Naive B cell (primary cell): ENCODE data around the gene SCGB1D2. TPM values are rescaled to one million over a fixed set of nuclear protein-coding genes. Genes with fewer than 3 reads are reported as not detected.
A peak's percentile ranks its signal among the peaks of the same experiment; 100 is the strongest.

ENCODE experiments used
- ATAC-seq, 2 donors: fragments of 150-1000 bp; cut with Tn5 transposase; 2 replicates each; pipeline ENCODE4 v1.10.0; 2021; ENCODE audit warnings: low read depth in 2 of 2, mild to moderate bottlenecking in 2 of 2, moderate library complexity in 2 of 2
- DNase-seq: peaks from one replicate; pipeline ENCODE4 v3.0.0; 2022
- H3K27ac Mint-ChIP-seq, 6 donors: one replicate each; pipeline ENCODE4 v1.8.0; 2020 to 2022; ENCODE audit warnings: mild to moderate bottlenecking in 6 of 6, mixed read lengths in 6 of 6, moderate library complexity in 5 of 6, inconsistent platforms in 2 of 6
- H3K27me3 Mint-ChIP-seq, 3 donors: one replicate each; pipeline ENCODE4 v1.8.0; 2021 to 2022; ENCODE audit warnings: mixed read lengths in 3 of 3, mild to moderate bottlenecking in 1 of 3
- H3K36me3 Mint-ChIP-seq, 2 donors: one replicate each; pipeline ENCODE4 v1.8.0; 2020 to 2022; ENCODE audit warnings: mixed read lengths in 2 of 2, inconsistent platforms in 1 of 2, mild to moderate bottlenecking in 1 of 2
- H3K4me1 Mint-ChIP-seq, 3 donors: one replicate each; pipeline ENCODE4 v1.8.0; 2020 to 2022; ENCODE audit warnings: mixed read lengths in 3 of 3, inconsistent platforms in 1 of 3, mild to moderate bottlenecking in 1 of 3, moderate library complexity in 1 of 3
- H3K4me3 Mint-ChIP-seq, 8 donors: one replicate each; pipeline ENCODE4 v1.8.0; 2020 to 2022; ENCODE audit warnings: mild to moderate bottlenecking in 8 of 8, mixed read lengths in 8 of 8, moderate library complexity in 8 of 8, inconsistent platforms in 2 of 8
- H3K9me3 Mint-ChIP-seq, 7 donors: one replicate each; pipeline ENCODE4 v1.8.0; 2020 to 2022; ENCODE audit warnings: mixed read lengths in 7 of 7, mild to moderate bottlenecking in 5 of 7, inconsistent platforms in 2 of 7, moderate library complexity in 1 of 7
- polyA plus RNA-seq, 6 donors: library from polyadenylated mRNA; unstranded; fragments of 300-500 nt; fragmentation: Illumina TruSeq; gene quantifications; one replicate each; pipeline ENCODE4 v1.2.3, GENCODE V29; 2021; ENCODE audit warnings: low read depth in 6 of 6

Gene SCGB1D2
- polyA plus RNA-seq, 6 donors from 2014 or later, result not detected

DNA sequence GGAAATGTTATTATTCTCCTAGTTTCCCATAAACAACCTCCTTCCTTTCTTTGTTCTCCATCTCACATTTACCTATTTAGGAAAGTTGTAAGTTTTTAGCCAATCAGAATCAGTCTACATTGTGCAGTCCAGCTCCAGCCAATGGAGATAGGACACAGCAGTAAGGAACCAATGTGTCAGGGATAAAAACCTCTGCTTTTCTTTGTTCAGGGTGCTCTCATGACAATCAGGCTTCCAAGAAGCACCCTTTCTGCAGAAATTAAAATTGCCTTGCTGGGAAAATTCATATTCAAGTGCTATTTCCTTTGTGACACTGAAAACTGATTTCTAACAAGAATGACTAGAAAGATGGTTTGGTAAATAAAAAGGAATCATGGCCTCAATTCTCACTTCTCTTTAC, 18.9 kb upstream of the SCGB1D2 start:
- H3K9me3 Mint-ChIP-seq, result peaks cover 15 to 59% (median 42%) of the 10 kb centered on the region in 7 donors
- no peak overlapping the region for H3K27ac Mint-ChIP-seq
- no peak for DNase-seq

DNA sequence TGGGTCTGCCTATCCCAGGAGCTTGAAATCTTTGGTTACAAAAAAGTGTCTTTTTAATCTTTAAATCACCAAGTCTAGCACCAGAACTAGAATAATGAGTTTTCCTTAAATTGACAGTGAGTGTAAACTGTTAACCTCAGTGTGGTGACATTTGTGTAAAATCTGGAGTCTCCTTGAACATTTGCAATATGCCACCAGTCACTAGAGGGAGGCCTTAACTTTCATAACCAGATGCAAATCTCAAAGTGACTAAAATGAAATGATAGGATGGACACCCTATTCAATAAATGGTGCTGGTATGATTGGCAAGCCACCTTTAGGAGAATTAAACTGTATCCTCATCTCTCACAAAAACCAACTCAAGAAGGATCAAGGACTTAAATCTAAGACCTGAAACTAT, 8.3 kb upstream of the SCGB1D2 start:
- no peak for DNase-seq
- no peak for ATAC-seq
- no peaks in the 10 kb centered on the region for H3K4me1 Mint-ChIP-seq
- no peak overlapping the region for H3K4me3 Mint-ChIP-seq
- H3K36me3 Mint-ChIP-seq, result no peaks in the 10 kb centered on the region
- no peak overlapping the region for H3K27ac Mint-ChIP-seq
- H3K9me3 Mint-ChIP-seq, result peaks cover 0 to 1% (median 0%) of the 10 kb centered on the region in 7 donors
- peaks cover 27 to 64% (median 59%) of the 10 kb centered on the region in 3 donors for H3K27me3 Mint-ChIP-seq

More for the DNA sequence above, 18.9 kb upstream of the SCGB1D2 start:
- Mint-ChIP-seq H3K27me3 (peaks cover 2 to 13% (median 3%) of the 10 kb centered on the region in 3 donors), H3K36me3 (peaks cover 7 to 25% of the 10 kb centered on the region in 2 donors), H3K4me3 (no peak overlapping the region), H3K4me1 (no peaks in the 10 kb centered on the region)
- no peak for ATAC-seq

DNA sequence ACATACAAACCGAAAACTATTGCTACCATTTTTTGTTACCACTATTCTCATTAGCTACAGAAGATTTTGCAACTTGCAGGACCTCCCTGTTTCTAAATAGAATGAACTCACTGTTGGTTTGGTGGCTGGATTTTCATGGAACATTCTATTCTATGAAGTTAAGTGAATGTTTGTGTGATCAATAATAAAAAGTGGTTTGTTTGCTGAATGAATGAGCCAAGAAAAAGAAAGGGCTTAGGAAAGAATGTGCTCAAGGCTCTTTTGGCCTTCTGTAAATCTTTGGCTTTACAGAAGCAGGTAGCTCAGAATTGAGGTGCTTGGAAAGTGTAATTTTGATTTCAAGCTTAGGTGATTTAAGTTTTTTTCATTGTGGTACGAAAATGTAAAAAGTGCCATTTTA, 5.9 kb upstream of the SCGB1D2 start:
- H3K9me3 Mint-ChIP-seq, result peaks cover 0 to 1% (median 0%) of the 10 kb centered on the region in 7 donors
- ATAC-seq, result no peak
- H3K27ac Mint-ChIP-seq, result no peak overlapping the region
- DNase-seq, result no peak
- no peaks in the 10 kb centered on the region for H3K4me1 Mint-ChIP-seq
- H3K27me3 Mint-ChIP-seq, result peaks cover 37 to 67% (median 64%) of the 10 kb centered on the region in 3 donors
- H3K4me3 Mint-ChIP-seq, result no peak overlapping the region
- no peaks in the 10 kb centered on the region for H3K36me3 Mint-ChIP-seq

DNA sequence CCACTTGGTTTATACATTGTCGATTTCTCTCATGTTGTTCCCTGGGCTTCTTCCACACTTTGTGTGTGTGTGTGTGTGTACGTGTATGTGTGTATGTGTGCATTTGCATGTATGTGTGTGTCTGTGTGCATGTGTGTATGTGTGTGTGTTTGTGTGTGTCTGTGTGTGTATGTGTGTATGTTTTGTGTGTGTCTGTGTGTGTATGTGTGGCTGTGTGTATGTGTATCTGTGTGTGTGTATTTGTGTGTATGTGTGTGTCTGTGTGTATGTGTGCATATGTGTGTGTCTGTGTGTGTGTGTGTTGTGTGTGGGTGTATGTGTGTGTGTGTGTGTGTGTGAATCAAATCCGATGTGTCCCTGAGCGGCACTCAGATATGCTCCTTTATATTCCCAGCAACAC, 4.5 kb upstream of the SCGB1D2 start:
- Mint-ChIP-seq H3K36me3 (no peaks in the 10 kb centered on the region), H3K4me3 (peak overlapping the region in 1 of 8 donors; percentile 3), H3K27ac (no peak overlapping the region), H3K4me1 (no peaks in the 10 kb centered on the region), H3K27me3 (peaks cover 40 to 58% (median 55%) of the 10 kb centered on the region in 3 donors), H3K9me3 (peaks cover 0 to 4% (median 0%) of the 10 kb centered on the region in 7 donors)
- no peak for DNase-seq
- no peak for ATAC-seq

DNA sequence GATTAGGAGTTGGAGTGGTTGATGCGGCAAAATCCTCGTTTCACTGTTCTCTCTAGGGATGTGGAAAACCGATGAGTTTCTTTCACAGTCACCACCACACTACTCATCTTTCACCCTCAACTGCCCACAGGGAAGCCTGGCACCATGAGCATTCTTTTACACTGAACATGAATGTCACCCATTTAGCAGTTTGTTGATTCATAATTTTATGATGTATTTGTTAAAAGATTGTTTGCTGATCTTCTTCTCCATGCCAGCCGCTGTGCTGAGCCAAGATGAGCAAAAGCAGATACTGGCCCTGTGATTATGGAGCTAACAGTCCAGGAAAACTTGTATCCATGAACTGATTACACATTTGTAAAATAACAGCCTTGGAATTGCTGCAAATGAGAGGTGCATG, 3.9 kb upstream of the SCGB1D2 start:
- H3K9me3 Mint-ChIP-seq, result peaks cover 0 to 4% (median 0%) of the 10 kb centered on the region in 7 donors
- ATAC-seq (no peak), DNase-seq (no peak)
- H3K27ac Mint-ChIP-seq, result no peak overlapping the region
- H3K36me3 Mint-ChIP-seq, result no peaks in the 10 kb centered on the region
- no peak overlapping the region for H3K4me3 Mint-ChIP-seq
- peaks cover 37 to 54% (median 51%) of the 10 kb centered on the region in 3 donors for H3K27me3 Mint-ChIP-seq
- H3K4me1 Mint-ChIP-seq, result no peaks in the 10 kb centered on the region

DNA sequence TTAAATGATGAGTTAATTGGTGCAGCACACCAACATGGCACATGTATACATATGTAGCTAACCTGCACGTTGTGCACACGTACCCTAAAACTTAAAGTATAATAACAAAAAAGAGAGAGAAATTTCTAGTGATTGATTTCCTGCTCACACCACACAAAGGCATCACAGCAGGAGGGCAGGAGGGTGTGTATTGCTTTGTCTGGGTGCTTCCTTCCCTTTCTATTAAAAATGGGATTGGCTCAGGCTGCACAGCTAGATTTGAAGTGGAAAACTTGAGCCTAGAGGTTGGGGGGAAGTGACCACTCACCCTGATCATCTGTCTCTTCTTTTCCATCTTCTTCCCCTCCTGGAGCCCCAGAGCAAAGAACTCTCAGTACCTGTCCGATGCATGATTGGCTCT, 944 bp upstream of the SCGB1D2 start:
- DNase-seq, result no peak
- Mint-ChIP-seq H3K27ac (no peak overlapping the region), H3K36me3 (no peaks in the 10 kb centered on the region), H3K4me1 (no peaks in the 10 kb centered on the region), H3K9me3 (peaks cover 0 to 4% (median 0%) of the 10 kb centered on the region in 7 donors), H3K27me3 (peaks cover 29 to 60% (median 45%) of the 10 kb centered on the region in 3 donors), H3K4me3 (no peak overlapping the region)
- no peak for ATAC-seq

DNA sequence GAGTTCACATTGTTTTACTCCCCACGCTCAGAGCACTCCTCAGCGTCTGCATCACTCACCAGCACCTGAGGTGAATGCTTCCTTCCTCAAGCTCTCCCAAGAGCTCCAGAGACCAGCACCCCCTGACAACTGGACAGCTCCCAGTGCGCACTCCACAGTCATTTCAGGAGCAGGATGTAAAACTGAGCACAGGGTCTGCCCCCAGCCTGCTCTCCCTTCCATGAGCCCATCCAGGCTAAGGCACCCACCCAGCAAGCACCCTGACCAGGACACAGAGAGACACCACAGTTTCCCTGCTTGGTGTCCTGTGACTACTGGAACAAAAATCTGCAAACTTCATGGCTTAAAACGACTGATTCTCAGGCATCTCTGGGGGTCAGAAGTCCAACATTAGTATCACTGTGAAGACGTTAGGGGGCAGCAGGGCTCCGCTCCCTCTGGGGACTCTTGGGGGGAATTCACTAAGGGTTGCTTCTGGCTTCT, 3.3 kb downstream of the SCGB1D2 start:
- no peak overlapping the region for H3K4me3 Mint-ChIP-seq
- ATAC-seq (no peak), DNase-seq (no peak)
- peaks cover 37 to 65% (median 52%) of the 10 kb centered on the region in 3 donors for H3K27me3 Mint-ChIP-seq
- peaks cover 8 to 30% (median 13%) of the 10 kb centered on the region in 7 donors for H3K9me3 Mint-ChIP-seq
- H3K36me3 Mint-ChIP-seq, result peaks cover 10 to 13% of the 10 kb centered on the region in 2 donors
- H3K27ac Mint-ChIP-seq, result no peak overlapping the region
- no peaks in the 10 kb centered on the region for H3K4me1 Mint-ChIP-seq

DNA sequence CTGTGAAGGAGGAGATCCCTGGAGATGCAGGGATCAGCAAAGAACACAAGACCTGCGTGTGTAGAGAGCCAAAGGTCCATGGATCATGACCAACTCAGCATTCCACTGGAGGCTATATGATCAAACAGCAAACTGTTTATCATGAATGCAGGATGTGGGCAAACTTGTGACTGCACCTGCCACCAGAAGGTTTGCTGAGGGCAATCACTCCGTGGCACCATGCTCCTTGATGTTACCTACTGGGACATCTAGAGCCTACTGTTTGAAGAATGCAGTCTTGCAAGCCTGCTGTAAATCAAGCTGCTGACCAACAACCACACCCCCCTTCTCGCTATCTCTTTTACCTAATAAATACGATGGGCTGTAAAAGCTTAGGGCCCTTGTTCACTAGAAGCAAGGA, 9.7 kb downstream of the SCGB1D2 start:
- Mint-ChIP-seq H3K4me3 (no peak overlapping the region), H3K36me3 (peaks cover 24 to 33% of the 10 kb centered on the region in 2 donors), H3K27ac (no peak overlapping the region), H3K4me1 (no peaks in the 10 kb centered on the region), H3K9me3 (peaks cover 20 to 85% (median 58%) of the 10 kb centered on the region in 7 donors), H3K27me3 (peaks cover 14 to 47% (median 36%) of the 10 kb centered on the region in 3 donors)
- no peak for ATAC-seq
- DNase-seq, result no peak

DNA sequence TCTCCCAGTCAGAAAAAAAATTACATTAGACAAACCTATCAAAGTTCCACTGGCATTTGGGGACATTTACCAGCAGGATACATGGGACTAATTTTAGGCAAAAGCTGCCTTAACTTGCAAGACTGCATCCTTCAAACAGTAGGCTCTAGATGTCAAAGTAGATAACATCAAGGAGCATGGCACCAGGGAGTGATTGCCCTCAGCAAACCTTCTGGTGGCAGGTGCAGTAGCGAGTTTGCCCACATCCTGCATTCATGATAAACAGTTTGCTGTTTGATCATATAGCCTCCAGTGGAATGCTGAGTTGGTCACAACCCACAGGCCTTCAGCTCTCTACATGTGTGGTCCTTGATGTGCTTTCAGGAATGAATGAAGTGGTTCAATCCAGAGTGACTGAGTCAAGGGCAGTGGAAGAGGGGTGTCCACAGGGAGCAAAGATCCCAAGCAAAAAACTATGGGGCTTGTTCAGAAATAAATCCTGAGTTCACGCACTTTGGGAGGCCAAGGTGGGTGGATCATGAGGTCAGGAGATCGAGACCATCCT, 12.0 kb downstream of the SCGB1D2 start:
- H3K9me3 Mint-ChIP-seq, result peaks cover 23 to 73% (median 58%) of the 10 kb centered on the region in 7 donors
- peaks cover 21 to 52% (median 37%) of the 10 kb centered on the region in 3 donors for H3K27me3 Mint-ChIP-seq
- no peak for DNase-seq
- H3K4me1 Mint-ChIP-seq, result no peaks in the 10 kb centered on the region
- H3K27ac Mint-ChIP-seq, result no peak overlapping the region
- no peak overlapping the region for H3K4me3 Mint-ChIP-seq
- peaks cover 24 to 33% of the 10 kb centered on the region in 2 donors for H3K36me3 Mint-ChIP-seq
- ATAC-seq, result no peak

DNA sequence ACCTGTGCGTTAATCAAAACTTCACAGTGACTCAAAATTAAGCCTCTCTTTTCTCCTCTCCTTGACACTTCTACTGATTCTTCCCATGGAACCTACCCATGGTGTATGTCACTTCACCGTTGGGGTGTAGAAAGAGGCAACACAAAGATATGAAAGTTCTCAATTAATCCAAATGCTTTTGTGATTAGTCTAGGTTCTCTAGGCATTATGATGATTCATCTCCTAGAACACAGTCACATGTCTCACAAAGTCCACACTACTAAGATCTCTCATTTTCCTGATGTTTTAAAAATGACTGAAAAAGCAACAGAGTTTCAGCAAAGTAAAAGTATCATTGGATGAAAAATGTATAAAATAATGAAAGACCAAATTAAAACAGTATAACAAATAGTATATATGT, 14.2 kb downstream of the SCGB1D2 start:
- H3K9me3 Mint-ChIP-seq, result peaks cover 8 to 51% (median 37%) of the 10 kb centered on the region in 7 donors
- ATAC-seq (no peak), DNase-seq (no peak)
- H3K4me3 Mint-ChIP-seq, result no peak overlapping the region
- no peaks in the 10 kb centered on the region for H3K4me1 Mint-ChIP-seq
- H3K36me3 Mint-ChIP-seq, result peaks cover 11% of the 10 kb centered on the region in 2 donors
- peaks cover 23 to 49% (median 37%) of the 10 kb centered on the region in 3 donors for H3K27me3 Mint-ChIP-seq
- no peak overlapping the region for H3K27ac Mint-ChIP-seq

DNA sequence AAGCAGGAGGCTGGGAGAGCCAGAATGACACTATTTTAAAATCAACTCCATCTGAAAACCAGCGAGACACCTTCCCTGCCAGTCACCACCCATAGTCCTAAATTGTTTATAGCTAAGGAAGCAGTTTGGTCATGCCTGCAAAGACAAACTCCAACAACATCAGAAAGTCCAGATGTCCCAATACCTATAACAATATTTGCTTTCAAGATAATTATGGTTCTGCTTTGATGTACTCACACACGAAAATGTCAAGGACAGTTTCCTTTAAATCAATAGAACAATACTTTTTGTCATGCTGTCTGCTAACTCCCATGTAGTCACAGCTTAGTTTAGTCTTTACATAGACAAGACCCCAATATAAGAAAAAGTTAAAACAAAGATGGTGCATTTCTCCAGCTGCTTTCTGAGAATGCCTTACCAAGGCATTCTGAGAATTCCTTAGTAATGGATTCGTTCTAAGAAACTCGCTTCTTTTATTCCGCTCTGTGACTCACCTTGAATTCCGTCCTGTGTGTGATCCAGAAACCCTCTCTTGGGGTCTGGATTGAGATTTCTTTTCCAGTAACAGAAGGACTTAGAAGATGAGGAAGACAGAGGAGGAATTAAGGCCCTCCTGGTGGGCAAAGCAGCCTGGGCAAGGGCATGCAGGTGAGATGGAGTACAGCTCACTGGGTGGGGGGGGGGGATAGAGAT, 18.4 kb downstream of the SCGB1D2 start:
- H3K4me1 Mint-ChIP-seq, result no peaks in the 10 kb centered on the region
- H3K4me3 Mint-ChIP-seq, result no peak overlapping the region
- DNase-seq, result no peak
- no peak for ATAC-seq
- H3K36me3 Mint-ChIP-seq, result peaks cover 0 to 4% of the 10 kb centered on the region in 2 donors
- peaks cover 0 to 13% (median 5%) of the 10 kb centered on the region in 7 donors for H3K9me3 Mint-ChIP-seq
- H3K27ac Mint-ChIP-seq, result no peak overlapping the region
- H3K27me3 Mint-ChIP-seq, result peaks cover 34 to 68% (median 52%) of the 10 kb centered on the region in 3 donors

DNA sequence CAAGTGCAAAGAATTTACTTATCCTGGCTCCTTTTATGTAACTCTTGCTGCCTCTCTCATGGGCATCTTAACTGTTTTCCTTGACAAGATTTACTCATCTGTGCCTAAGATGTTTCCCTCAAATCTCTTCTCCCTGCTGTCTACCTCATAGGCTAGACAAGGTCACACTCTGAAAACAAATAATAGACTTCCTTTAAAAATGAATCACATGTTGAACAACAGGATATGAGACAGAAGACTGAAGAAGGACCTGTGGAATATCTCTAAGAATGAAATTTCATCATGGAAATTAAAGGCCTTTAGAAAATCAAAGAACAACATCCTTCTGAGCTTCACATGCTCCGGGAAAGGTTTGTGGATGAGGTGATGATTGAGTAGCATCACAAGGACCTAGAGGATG, 22.0 kb downstream of the SCGB1D2 start:
- Mint-ChIP-seq H3K4me1 (no peaks in the 10 kb centered on the region), H3K4me3 (no peak overlapping the region), H3K27ac (no peak overlapping the region), H3K36me3 (peaks cover 0 to 4% of the 10 kb centered on the region in 2 donors), H3K27me3 (peaks cover 32 to 60% (median 32%) of the 10 kb centered on the region in 3 donors), H3K9me3 (peaks cover 0 to 4% (median 0%) of the 10 kb centered on the region in 7 donors)
- DNase-seq, result no peak
- no peak for ATAC-seq

DNA sequence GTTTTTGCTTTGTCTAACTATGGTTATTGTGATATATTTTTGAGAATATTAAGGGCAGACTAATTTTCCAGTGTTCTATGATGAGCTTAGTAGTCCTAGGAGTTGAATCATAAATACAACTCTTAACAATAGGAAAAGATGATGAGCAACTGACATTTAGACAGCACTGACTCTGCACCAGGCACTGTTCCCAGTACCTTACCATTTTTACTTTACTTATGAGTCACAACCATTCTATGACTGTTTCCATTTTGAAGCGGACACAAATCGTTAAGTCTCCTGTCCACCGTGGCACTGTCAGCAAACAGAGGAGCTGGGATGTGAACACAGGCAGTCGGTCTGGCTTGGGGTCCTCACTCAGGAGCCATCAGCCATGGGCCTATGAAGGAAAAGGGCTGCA, 24.5 kb downstream of the SCGB1D2 start:
- ATAC-seq (no peak), DNase-seq (no peak)
- peaks cover 0 to 4% of the 10 kb centered on the region in 2 donors for H3K36me3 Mint-ChIP-seq
- H3K27me3 Mint-ChIP-seq, result peaks cover 29 to 56% (median 33%) of the 10 kb centered on the region in 3 donors
- H3K4me3 Mint-ChIP-seq, result no peak overlapping the region
- H3K4me1 Mint-ChIP-seq, result no peaks in the 10 kb centered on the region
- no peak overlapping the region for H3K27ac Mint-ChIP-seq
- H3K9me3 Mint-ChIP-seq, result peaks cover 0 to 4% (median 0%) of the 10 kb centered on the region in 7 donors

DNA sequence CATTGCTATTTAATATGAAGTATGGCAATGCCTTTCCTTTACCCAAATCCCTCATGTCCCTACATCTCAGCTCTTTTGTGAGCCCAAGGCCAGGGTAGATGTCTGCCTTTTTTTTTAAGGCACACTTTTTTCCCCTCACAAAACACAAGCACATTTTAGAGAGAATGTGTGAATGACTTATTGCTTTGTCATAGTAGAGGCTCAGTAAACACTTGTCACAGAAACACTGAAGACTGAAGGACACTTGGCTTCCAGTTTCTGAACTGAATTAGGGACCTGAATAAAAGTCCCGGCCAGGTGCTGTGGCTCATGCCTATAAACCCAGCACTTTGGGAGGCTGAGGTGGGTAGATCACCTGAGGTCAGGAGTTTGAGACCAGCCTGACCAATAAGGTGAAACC, 25.0 kb downstream of the SCGB1D2 start:
- ATAC-seq (no peak), DNase-seq (no peak)
- Mint-ChIP-seq H3K4me1 (no peaks in the 10 kb centered on the region), H3K27me3 (peaks cover 30 to 58% (median 33%) of the 10 kb centered on the region in 3 donors), H3K27ac (no peak overlapping the region), H3K4me3 (no peak overlapping the region), H3K36me3 (peaks cover 0 to 4% of the 10 kb centered on the region in 2 donors), H3K9me3 (peaks cover 0 to 4% (median 0%) of the 10 kb centered on the region in 7 donors)
